H1 (cell line): ENCODE results near the gene GBA2. TPM values are rescaled to one million over a fixed set of nuclear protein-coding genes. Genes with fewer than 3 reads are reported as not detected.

ENCODE experiments used
- CTBP2 ChIP-seq: IDR thresholded peaks from 2 replicates; pipeline ENCODE4 v1.7.0; 2011; ENCODE audit warnings: borderline replicate concordance, mild to moderate bottlenecking, moderate library complexity, mixed read lengths, low read length; ENCODE audit not compliant: insufficient read depth, insufficient read length
- EZH2 ChIP-seq: fragments of 200-600 bp; sonication (generic); IDR thresholded peaks from 2 replicates; pipeline ENCODE4 v1.7.1; 2012; ENCODE audit warnings: low read depth, mild to moderate bottlenecking, moderate library complexity, low read length, inconsistent platforms; ENCODE audit not compliant: severe bottlenecking
- KDM1A ChIP-seq: fragments of 200-600, 300-600 bp; sonication (generic); IDR thresholded peaks from 2 replicates; pipeline ENCODE4 v1.7.1; 2016; ENCODE audit warnings: mild to moderate bottlenecking, low read length, borderline replicate concordance
- POLR2AphosphoS5 ChIP-seq: IDR thresholded peaks from 2 replicates; pipeline ENCODE4 v1.6.1; 2011; ENCODE audit warnings: low read depth, low read length
- SAP30 ChIP-seq: fragments of 300-600 bp; sonication (generic); IDR thresholded peaks from 2 replicates; pipeline ENCODE4 v1.7.1; 2012; ENCODE audit warnings: low read length, moderate library complexity, mild to moderate bottlenecking, inconsistent platforms; ENCODE audit not compliant: insufficient read depth, insufficient replicate concordance
- USF2 ChIP-seq: IDR thresholded peaks from 2 replicates; pipeline ENCODE4 v1.6.1; 2011; ENCODE audit warnings: low read length, improper control_type of control experiment
- polyA plus RNA-seq, 7 experiments: library from polyadenylated mRNA; depleted of rRNA in 3 of 7; stranded (reverse) in 5 of 7; unstranded in 2 of 7; fragments of >200 nt in 5 of 7; fragments of 200-250 nt in 2 of 7; gene quantifications; 1 replicate in 5 of 7; 2 replicates in 1 of 7; 4 replicates in 1 of 7; pipeline versions ENCODE4 v1.2.1 to v1.2.3, GENCODE V29; 2011 to 2013; ENCODE audit warnings: missing spikeins in 2 of 7, mixed read lengths in 2 of 7
- total RNA-seq: library from RNA; stranded (reverse); fragmentation: NEBNext Ultra II Directional; extraction: Animal tissue kit (Norgen Biotek cat#: 25700); gene quantifications from 2 replicates; pipeline ENCODE4 v1.2.1, GENCODE V29; 2021
- TF ChIP-seq, protein P1 (sequence below), 3 experiments: IDR thresholded peaks; 1 replicate in 2 of 3; 2 replicates in 1 of 3; pipeline versions ENCODE4 v1.5.1 to v1.6.1; 2011; ENCODE audit warnings: low read length in 3 of 3, mild to moderate bottlenecking in 3 of 3, inconsistent platforms in 2 of 3, low read depth in 1 of 3, moderate library complexity in 1 of 3; ENCODE audit not compliant: insufficient read depth in 1 of 3; ENCODE audit errors: control extremely low read depth in 1 of 3

The GBA2 gene
- total and polyA plus RNA-seq, 2 of the 8 experiments (the other 6 are each of a cell fraction or from before 2014, with no cell fraction given): 64.2 to 71.9 TPM

DNA sequence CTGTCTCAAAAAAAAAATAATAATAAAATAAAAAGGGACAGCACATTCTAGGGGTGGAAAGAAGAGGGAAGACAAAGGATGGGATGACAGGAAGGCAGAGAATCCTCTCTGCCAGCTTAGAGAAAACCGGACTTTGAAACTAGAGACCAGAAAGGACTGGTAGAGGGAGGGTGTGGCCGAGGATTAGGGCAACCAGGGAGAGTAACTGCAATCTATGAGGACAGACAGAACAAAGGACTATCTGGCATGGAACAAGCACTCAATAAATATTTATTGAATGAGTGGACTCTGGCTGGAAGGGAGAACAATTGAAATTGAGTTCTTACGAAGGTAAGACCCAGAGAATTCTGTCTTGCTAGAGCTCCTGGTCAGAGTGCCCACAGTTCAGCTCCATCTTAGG, 2.4 kb downstream of the GBA2 start (continued):
- TF ChIP-seq EZH2 (no peak), KDM1A (no peak), SAP30 (no peak), USF2 (no peak), CTBP2 (no peak), POLR2AphosphoS5 (no peak)
- TF ChIP-seq, protein P1, sequence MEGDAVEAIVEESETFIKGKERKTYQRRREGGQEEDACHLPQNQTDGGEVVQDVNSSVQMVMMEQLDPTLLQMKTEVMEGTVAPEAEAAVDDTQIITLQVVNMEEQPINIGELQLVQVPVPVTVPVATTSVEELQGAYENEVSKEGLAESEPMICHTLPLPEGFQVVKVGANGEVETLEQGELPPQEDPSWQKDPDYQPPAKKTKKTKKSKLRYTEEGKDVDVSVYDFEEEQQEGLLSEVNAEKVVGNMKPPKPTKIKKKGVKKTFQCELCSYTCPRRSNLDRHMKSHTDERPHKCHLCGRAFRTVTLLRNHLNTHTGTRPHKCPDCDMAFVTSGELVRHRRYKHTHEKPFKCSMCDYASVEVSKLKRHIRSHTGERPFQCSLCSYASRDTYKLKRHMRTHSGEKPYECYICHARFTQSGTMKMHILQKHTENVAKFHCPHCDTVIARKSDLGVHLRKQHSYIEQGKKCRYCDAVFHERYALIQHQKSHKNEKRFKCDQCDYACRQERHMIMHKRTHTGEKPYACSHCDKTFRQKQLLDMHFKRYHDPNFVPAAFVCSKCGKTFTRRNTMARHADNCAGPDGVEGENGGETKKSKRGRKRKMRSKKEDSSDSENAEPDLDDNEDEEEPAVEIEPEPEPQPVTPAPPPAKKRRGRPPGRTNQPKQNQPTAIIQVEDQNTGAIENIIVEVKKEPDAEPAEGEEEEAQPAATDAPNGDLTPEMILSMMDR (IDR thresholded peaks at IDR 0.05; ENCODE audit: control extremely low read depth in 1 of 3, insufficient read depth in 1 of 3, low read depth in 1 of 3, low read length in 3 of 3): no peak
